HG02938 (cell line): ENCODE data around the gene ZFPL1.
A peak's percentile ranks its signal among the peaks of the same experiment; 100 is the strongest.

ENCODE experiments used
- ATAC-seq: cut with Tn5 transposase; IDR thresholded peaks from one replicate; pipeline ENCODE4 v1.9.1; 2021; ENCODE audit warnings: mild to moderate bottlenecking, moderate library complexity; ENCODE audit not compliant: unreplicated experiment

The ZFPL1 gene

DNA sequence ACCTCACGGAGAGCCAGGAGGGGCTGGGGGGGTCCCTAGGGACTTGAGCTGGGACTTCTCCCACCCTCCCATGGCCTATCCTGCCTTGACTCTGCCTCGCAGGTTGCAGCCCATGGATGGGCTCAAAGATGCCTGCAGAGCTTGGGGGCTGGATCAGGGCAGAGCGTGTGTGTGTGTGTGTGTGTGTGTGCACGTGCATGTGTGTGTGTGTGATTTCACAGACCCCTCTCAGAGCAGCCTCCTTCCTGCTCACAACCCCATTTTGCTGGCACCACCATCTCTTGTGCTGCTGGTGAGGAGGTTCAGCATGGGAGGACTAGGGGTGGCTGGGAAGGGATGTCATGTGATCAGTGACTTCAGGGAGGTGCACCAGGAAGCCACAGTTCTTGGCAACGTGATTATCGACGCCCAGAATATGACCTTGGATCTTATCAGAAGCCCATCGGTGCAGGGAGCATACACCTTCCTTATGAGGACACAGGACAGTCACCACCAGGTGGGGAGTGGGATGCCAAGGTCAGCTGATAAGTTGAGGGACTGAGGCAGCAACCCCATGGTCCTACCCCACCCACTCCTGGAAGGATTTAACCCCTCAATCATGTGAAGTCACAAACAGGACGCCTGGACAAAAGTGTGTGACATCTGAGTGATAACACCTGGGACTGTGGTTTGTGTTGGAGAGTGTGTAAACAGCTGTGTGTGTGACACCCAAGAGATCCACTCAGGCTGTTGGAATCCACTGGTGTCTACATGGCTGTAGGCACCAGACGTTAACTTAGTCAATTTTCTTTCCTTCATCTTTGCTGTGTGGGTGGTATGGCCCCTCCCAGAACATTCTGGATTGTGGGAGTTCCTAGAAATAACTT, 23.8 kb upstream of the ZFPL1 start:
- ATAC-seq = no peak

DNA sequence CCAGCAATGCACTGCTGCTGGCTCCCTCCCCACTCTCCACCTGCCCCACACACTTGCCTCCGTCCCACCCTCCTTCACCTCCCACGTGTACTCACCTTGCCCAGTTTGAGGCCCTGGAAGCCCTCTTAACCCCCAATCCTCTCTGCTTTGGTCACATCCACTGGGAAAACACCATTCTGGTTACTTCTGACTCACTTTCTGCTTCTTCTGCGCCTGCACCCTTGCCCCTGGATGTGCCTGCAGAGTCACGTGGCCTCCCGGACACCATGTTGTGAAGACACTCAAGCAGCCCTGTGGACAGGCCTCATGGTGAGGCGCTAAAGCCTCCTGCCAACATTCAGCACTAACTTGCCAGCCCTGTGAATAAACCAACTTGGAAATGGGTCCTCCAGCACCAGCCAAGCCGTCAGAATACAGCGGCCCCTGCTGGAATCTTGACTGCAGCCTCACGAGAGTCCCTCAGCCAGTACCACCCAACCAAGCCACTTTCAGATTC, 23.1 kb upstream of the ZFPL1 start:
- no peak for ATAC-seq

DNA sequence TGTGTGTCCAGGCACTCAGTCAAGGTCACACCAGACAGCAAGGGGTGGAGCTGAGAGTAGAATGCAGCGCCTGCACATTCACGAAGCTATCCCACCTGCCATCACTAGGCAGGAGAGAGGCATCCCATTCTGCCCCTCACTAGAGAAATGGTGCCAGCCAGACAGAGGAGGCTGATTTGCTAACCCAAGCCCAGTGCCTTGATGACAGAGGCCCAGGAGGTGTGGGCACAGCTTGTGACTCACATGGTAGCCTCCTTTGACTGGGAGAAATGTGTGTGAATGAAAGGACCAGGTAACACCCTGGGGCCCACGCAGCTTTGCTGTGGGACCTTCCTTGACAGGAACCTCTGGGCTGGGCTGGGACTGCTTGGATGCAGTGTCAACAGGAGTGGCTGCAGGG, 20.5 kb upstream of the ZFPL1 start:
- no peak for ATAC-seq

DNA sequence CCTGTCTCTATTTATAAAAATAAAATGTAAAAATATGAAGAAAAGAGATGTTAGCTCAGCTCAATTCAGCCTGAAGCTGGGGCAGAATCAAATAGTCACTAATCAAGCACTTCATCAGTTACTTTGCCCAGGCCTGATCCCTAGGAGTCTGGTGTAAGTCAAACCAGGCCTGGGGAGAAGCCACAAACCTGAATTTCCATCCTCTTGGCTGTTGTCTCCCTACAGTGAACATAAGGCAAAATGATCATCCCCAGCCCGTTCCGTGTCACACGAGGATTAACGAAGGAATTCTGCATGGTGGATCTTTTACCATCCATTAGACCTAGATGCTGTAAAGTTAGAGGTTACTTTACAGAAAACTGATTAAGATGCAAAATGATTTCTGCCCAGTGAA, 19.2 kb upstream of the ZFPL1 start:
- ATAC-seq = no peak

DNA sequence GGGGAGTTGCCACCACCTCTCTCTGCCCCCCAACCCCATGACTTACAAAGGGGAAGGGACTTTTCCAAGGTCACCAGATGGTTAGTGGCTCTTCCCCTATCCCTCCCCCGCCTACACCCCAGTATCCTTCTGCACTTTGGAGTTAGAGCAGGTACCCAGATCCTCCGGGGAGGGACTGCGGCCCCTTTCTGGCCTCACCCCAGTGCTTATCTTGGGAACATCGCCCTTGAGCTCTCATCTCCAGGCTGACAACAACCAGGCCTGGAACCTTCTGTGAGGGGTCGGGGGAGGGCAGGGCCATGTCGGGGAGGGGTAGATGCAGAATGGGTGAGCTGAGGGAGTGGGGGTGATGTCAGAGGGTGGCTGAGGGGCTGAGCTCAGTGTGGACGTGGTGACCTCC, 18.2 kb upstream of the ZFPL1 start:
- ATAC-seq = no peak

DNA sequence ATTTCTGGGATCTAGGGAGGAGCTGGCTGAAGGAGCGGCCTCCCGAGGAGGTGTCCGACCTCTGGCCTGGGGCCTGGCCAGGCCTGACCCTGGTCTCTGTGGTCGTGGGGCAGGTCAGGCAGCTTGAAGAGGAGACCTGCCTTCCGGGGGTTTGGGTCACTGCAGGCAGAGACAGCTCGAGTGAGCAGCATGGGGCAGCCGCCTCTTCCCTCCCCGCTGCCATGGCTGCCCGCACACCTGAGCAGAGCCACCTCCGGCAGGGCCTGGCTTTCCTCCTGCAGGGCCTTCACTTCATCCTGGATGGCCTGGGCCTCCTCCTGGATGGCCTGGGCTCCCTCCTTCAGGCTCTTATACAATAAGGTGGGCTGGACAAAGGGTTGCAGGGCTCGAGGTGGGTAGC, 17.7 kb upstream of the ZFPL1 start:
- ATAC-seq = no peak

DNA sequence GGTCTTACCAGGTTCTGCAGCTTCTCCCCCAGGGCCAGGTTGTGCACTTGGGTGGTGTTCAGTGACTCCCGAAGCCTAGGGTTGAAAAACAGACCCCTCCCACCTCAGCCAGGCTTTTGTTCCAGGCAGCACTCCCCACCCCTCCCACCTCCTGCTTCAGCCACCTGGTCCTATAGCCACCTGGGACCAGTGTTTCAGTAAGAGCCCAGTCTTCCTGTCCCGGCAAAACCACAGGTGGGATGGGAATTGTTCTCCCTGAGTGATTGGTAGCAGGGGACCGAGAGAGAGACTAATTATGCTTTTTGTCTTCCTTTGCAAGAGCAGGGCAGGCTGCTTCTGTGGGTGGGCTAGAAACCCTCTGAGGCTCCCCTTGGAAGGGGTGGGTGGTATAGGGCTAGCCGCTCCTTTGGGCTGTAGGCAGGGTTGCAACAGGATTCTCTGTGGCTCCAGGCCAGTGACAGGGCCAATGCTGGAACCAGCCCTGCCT, 17.2 kb upstream of the ZFPL1 start:
- ATAC-seq = no peak

DNA sequence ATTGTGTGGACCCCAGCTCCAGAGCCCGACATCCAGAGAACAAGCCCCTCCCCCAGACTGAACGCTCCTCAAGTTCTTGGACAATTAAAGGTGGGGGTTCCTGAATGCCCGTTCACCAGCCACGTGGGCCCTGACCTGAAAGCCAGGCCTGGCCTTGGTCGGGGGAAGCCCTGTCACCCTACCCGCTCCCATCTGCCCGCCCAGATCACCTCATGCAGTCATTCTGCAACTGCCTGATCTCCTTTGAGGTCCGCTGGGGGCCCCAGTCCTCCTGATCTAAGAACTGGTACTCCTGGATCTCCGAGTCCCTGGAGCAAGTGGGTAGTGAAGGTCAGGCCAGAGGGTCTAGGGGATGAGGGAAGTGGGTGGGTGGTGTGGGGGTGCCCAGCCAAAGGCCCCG, 16.6 kb upstream of the ZFPL1 start:
- ATAC-seq = no peak

DNA sequence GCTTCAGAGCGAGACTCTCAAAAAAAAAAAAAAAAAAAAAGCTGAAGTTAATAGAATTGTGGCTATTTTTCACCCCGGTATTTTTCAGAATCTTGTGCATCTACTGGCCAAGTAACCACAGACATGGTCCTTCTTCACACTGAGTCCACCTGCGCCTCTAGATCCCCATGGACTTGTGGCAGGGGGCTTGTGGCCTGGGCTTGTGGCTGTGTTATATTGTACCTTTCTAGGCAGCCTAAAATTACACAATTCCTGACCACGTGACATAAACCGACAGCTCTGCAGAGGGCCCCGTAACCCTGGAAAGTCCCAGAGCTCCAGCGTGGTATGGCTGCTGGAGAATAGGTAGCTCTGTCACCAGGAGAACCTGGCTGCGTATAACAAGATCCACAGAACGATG, 14.8 kb upstream of the ZFPL1 start:
- ATAC-seq = no peak

DNA sequence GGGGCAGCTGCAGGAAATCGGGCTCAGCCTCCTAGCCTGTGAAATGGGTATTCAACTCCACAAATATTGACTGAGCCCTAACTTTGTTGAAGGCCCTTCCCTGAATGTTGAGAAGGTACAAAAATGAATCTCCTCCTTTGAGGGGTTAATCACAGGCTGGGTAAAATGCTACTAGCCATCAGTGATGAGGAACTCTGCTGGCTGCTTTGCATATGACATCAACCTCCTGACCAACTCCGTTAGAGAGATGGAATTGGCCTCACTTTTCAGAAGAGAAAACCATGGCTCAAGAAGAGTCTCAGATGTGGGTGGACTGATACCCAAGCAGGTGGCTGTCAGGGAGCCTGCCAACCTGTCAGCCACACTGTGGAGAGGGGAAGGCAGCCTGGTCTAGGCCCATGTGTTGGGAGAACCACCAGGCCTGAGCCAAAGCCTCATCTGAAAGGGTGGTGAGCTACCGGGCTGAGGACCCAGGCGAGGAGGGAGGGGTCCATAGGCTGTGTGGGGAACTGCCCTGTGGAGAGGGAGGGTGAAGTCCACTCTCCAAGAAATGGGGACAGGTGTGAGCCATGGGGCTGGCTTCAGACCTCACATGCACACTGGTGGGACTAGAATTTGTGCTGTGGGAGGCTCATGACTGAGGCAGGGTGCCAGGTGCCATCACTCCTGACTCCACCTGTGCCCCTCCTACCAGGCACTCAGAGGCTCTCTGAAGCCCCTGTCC, 12.0 kb upstream of the ZFPL1 start:
- no peak for ATAC-seq

DNA sequence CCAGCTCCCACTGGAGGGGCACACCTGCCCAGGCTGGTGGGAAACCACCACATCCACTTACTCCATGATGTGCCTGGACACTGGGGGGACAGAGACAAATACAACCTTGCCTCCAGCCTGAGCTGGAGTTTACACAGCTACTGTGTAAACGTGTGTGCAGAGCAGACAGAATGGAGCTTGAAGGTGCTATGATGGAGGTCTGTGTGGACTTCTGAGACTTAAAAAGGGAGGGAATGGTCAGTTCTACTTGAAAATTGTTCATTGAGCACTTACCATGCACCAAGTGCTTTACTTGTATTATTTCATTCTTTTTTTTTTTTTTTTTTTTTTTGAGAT, 11.4 kb upstream of the ZFPL1 start:
- no peak for ATAC-seq

DNA sequence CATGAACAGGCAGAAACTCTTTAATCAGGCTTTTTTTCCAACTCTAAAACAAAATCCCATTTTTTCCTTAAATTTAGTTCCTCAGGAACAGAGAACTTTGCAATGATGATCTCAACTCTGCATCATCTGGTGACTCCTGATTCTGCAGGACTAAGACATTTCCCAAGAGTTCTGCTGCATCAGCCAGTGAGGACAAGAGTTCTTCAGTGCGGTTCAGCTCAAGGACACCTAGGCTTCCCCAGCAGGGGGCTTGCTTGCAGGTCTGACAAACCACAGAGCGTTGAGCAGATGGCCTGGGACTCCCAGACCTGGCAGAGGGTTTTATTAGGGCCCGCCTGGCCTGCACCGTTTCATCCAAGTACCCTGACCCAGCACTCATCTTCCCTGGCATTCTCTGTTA, 6.6 kb upstream of the ZFPL1 start:
- ATAC-seq = no peak

DNA sequence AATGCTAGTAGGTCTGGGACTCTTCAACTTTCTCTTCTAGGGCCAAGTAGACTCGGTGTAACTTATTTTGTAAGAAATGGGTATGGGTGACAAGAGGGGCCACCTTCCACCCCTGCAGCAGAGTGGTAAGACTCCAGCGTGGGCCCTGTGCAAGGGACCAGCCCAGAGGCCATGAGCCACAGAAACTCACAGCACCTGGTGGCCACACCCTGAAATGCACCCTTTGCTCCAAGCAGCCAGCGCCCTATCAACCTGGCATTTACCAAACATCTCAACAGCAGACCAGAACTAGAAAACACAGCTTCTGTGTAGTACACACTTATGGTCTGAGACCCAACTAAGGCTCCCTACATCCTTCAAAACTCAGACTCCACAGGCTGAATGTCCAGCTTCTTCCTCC, 5.9 kb upstream of the ZFPL1 start:
- ATAC-seq = no peak

DNA sequence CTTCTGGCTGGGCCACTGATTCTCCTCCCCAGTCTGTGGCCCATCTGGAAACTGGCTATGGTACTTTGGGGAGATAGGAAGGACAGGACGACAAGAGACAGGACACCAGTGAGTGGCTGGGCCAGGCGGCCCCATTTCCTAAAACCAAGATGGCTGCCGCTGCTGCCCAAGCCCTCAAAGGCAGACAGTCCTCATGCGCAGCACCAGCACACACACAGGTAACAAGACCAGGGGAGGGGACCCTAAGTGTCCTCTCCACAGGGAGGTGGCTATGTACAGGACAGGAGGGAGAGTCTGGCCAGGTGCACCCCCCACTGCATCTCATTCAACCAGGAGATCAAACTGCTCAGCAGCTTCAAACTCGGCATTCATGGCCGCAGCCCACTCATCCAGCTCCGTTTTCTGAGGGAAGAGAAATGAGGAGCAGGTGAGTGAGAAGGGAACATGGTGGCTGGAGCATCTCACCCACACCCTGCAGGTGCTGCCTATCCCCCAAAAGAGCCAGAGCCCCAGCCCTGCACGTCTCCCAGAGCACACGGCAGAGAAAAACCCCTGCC, 5.2 kb upstream of the ZFPL1 start:
- no peak for ATAC-seq

DNA sequence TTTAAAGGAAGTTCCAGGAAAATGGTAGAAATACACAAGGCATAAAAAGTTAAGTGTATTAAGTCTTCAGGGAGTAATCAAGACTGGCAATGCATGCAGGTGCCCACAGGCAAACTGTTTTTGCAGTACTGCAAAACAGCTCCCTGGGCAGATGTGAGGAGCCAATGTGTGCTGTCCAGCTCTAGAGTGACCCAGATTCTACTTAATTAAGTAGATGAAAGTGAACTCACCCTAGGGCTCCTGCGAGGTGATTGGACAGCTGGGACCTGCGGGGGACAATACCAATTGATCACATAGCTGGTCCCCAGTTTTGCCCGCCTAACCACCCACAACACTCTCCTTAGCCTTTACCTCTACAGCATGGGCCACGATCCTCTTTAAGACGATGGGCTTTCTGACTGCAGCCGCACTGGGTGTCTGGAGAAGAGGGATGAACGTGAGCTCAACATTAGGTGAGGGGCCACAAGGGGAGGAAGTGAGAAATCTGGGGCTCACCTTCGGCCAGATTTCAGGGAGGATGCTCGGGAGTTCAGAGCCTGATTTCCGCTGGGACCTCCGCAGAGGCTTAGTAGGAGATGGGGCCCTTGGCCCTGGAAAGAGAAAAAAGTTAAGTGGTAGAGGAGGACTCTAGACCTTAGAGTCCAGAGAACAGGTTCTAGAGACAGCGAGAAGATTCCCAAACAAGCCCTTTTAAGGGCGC, 738 bp upstream of the ZFPL1 start:
- peak; percentile 27 for ATAC-seq

DNA sequence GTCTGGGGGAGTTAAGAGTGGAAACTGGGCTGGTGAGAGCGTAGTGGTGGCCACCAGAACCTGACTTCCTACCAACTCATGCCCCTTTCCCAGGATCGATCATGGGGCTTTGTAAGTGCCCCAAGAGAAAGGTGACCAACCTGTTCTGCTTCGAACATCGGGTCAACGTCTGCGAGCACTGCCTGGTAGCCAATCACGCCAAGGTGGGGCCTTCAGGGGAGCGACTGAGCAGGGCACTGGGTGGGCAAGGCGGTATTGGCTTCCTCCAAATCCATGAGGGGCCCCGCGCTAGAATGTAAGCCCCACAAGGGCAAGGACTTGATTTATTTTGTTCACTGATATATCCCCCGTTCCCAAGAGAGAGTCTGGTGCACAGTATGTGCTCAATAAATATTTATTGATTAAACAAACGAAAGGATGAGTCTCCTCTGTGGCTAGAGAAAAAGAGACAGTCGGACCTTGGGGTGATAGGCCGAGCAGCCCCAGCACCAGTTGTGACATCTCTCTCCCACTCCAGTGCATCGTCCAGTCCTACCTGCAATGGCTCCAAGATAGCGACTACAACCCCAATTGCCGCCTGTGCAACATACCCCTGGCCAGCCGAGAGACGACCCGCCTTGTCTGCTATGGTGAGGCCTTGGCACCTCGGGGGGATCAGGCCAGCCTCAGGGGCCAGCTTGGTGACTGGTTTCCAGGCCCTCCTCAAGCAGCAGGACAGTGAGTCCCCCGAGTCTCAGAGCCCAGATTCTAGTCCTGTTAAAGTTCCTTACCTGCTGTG, 765 bp downstream of the ZFPL1 start:
- peak; percentile 14 for ATAC-seq

DNA sequence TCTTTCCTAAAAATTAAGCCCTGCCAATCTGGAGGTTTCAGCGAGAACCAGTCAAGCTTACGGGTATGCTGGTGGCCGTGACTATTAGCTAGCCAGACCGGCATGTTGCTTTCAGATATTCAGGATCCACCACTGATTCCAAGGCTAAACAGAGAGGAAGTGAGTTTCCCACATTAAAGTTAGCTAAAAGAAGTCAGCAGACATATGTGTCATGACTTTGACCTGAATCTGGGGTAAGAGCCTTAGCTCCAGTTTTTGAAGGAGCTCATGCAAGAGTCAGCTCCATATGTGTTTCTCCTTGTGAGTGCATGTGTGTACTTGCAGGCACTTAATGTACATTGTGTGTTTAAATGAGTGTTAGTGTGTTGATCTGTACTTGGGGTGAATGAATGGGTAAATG, 1.4 kb downstream of the ZFPL1 start:
- no peak for ATAC-seq

DNA sequence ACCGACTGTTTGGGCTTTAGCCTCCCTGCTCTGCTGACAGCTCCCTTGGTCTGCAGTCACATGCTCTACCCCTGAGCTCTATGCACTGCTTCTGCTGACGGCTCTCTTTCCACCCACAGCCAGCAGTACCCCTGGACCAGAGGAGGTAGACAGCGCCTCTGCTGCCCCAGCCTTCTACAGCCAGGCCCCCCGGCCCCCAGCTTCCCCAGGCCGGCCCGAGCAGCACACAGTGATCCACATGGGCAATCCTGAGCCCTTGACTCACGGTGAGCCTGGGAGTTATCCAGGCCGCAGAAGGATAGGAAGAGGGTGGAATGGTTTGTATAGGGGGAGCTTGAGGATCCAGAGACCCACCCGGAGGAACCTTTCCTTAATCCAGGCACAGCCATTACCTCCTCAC, 2.8 kb downstream of the ZFPL1 start:
- no peak for ATAC-seq

DNA sequence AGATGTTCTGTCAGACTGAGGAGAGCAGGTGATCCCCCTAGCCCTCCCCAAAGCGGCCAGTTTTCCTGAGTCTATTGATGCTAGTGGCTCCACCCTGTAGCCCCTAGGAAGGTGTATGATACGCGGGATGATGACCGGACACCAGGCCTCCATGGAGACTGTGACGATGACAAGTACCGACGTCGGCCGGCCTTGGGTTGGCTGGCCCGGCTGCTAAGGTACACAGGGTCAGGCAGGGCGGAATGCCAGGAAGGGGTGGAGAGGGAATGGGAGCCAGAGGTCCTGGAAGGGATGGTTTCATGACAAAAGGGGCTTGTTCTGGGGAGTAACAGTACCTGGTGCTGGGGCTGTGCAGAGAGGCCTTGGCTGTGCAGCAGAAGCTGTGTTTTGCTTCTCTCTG, 3.2 kb downstream of the ZFPL1 start:
- ATAC-seq = no peak

DNA sequence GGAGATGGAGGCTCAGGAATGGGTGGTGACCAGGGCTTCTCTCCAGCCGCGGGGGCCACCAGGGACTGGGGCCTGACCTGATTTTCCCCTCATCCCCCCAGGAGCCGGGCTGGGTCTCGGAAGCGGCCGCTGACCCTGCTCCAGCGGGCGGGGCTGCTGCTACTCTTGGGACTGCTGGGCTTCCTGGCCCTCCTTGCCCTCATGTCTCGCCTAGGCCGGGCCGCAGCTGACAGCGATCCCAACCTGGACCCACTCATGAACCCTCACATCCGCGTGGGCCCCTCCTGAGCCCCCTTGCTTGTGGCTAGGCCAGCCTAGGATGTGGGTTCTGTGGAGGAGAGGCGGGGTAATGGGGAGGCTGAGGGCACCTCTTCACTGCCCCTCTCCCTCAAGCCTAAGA, 3.8 kb downstream of the ZFPL1 start:
- ATAC-seq = no peak

DNA sequence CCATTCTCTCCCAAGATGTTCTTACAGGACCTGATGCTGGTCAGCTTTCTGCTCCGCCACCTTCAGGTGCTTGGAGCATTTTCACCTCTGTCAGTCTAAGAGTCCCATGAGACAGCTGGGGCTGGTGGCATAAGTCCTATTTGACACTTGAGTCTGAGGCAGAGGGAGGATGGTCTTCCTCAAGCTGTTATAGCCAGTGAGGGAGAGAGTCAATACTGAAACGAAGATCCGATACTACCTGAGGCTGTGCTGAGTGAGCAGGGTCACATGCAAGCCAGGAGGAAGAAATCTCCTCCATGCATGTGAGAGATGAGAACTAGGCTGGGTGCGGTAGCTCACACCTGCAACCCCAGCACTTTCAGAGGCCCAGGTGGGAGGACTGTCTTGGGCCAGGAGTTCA, 5.6 kb downstream of the ZFPL1 start:
- no peak for ATAC-seq
